Measurements from ENCODE around the gene CKAP5. TPM values are rescaled to one million over a fixed set of nuclear protein-coding genes. Genes with fewer than 3 reads are reported as not detected.
A peak's percentile ranks its signal among the peaks of the same experiment; 100 is the strongest.

The CKAP5 gene
- total RNA-seq, 1 donor from 2014 or later: 73.4 TPM

DNA sequence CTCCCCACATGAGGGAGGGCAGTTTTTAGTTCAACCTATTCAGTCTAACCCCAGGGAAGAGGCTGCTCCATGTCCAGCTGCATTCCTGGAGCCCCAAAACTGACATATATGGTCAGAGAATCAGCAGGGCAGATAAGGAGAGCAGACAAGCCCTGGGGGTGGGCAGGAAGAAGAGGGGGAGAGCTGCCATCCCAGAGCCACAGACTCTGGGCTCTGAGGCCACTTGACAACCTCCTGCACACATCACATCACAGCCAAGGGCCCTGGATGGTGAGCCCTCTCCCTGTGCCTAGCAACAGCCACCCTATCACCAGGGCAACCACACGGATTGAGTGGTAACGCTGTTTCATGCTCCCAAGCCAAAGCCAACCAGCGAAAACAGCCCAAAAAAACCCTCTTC lies 148.8 kb downstream of the CKAP5 start:
- no peak for DNase-seq

- DNase-seq: no peak
Measured at GRCh38 chr11:46696212-46696558, 149.9 kb downstream of the CKAP5 start.

DNA sequence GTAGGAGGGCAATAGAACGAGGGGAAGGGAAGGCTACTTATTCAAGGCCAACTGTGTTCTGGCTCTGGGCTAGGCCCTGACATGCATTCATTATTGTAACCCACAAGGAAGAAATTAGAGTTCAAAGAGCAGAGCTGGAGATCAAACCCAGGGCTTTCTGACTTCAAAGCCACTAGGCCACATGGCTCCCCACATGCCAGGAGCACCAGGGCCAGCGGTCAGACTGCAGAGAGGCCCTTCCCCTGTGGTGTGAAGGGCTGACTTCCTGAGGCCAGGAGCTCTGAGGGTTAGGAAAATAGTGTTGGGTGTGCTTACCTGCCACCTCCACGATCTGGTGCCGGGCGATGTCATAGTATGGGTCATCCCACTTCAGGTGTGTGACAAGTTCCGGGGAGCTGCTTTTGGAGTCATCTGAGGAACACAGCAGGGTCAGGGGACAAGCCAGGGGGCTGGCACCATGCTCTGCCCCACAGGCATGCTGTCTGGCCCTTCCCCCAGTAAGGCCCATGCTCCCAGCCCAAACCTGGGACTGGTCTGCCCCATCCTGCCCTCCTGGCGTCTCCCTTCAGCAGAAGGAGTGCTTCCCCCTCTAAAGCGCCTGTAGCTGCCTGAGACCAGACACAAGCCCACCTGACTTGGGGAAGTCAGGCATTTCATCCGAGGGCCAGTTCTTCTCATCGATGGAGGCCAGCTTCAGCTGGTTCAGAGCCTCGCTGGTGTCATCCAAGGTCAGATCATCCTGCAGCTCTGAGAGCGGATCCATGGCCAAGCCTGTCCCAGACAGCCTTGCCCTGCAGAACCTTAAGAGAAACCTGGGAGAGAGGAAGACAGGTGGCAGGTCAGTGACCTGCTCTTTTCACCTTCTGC lies 150.5 kb downstream of the CKAP5 start:
- DNase-seq: no peak

GRCh38 chr11:46694607-46695006 lies 151.5 kb downstream of the CKAP5 start:
- no peak for DNase-seq

- no peak for DNase-seq
Measured at GRCh38 chr11:46694072-46694471, 152.0 kb downstream of the CKAP5 start.

DNA sequence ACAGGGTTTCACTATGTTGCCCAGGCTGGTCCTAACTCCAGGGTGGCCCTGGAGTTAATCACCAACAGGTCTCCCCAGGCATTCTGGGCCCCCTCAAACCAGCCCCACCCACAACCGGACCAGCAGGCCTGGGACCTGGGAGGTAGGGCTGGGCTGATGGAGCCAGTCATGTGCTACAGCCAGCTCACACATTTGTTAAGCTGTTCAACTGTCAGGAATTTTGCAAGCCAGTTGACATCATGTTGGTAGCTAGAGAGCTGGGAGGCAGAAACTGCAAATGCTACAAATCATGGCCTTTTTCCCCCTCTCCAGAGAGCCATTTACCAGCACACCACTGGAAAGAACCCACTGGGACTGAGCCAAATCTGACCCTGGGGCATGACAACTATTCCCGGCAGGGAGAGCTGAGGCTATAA lies 152.5 kb downstream of the CKAP5 start:
- DNase-seq: no peak

Small RNA genes lying within 50 kb of the gene (small RNA-seq; reads per million reads assigned to genes)
- gene MIR5582 (ENCODE audit: low replicate concordance) (not detected), gene RF00573 (ENCODE audit: low replicate concordance) (not detected), gene SNORD67 (ENCODE audit: low replicate concordance) (96.7 reads per million, percentile 96 among the genes with 10 or more reads in this experiment)

Other genes starting within 250 kb of the CKAP5 start
- gene HARBI1, start 229.1 kb downstream of the CKAP5 start, total RNA-seq: 2.4 TPM
- 57.4 TPM for gene ATG13, start 228.7 kb downstream of the CKAP5 start, total RNA-seq
- gene ARHGAP1, start 145.7 kb downstream of the CKAP5 start, total RNA-seq: 28.5 TPM
- gene ZNF408, start 145.2 kb downstream of the CKAP5 start, total RNA-seq: 2.5 TPM
- not detected for gene F2, start 127.1 kb downstream of the CKAP5 start, total RNA-seq
- gene LRP4, start 72.3 kb upstream of the CKAP5 start, total RNA-seq: 25.6 TPM
- gene CSTPP1, start 90.5 kb upstream of the CKAP5 start, total RNA-seq: 20.7 TPM

Data from skin of body (tissue), 3 donors.